Measurements from ENCODE around the gene NRTN. TPM values are rescaled to one million over a fixed set of nuclear protein-coding genes. Genes with fewer than 3 reads are reported as not detected.

Gene NRTN
- total and polyA plus RNA-seq, 2 donors (not counting 3 experiments of a cell fraction or from before 2014, with no cell fraction given), result 0.41 TPM; not detected in 1

DNA sequence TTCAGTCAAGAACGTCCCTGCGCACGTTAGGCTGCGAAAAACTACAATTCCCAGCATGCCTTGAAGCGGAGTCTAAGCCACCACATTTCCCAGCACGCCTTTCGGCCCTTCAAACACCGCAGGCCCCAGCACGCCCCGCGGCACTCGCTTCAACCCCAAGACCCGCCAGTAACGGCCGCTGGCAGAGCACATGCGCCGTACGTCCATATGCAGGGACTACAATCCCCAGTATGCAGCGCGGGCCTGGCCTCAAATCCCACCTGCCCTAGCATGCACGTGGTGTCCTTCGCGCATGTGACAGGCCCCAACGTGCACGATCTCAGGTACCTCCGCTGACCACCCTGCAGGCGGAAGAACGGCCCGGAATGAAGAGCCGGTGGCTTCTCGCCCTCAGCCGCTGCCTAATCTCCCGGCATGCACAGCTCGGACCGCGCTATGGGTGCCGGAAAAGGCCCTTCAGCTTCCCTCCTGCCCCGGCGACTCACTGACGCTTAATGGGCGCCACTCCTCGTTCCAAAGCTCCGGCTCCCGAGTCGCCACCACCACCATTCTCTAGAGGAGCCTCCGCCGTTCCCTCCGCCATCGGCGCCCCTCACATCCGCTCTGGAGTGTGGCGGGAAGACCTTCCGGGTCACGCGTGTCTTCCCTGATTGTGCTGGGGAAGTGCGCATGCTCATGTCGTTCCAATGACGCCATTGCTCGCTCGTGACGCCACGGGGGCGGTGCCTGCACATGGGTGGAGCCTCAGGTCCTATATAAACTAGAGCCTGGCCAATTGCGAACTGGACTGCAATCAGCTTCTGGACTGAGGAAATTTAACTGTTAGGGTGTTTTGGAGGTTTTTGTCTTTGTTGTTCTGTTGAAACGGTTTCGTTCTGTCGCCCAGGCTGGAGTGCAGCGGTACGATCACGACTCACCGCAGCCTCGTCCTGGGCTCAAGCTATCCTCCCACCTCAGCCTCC lies 14.0 kb upstream of the NRTN start, which contains the start of gene DUS3L:
TSS of gene DUS3L (minus strand) at position 605 of the 962 bp plus-strand sequence. CDS start at position 583, 22 bp downstream.
- CTCF ChIA-PET, result interaction anchor here (0.9 to 3.6 kb wide), 3 partner anchors 9 to 37 kb away, joined by 3 to 21 read pairs (median 3); no protein-coding TSS in a partner anchor
- TSS peak; percentile 91 for BruUV-seq (replicated peaks)
- Histone ChIP-seq H3K36me3 (ENCODE audit: control insufficient read depth in 2 of 2, extremely low read depth in 1 of 2, insufficient read depth in 2 of 2, low read length in 2 of 2) (peaks cover 8 to 26% of the 10 kb centered on the region in 2 experiments), H3K79me2 (ENCODE audit: control insufficient read depth, insufficient read depth, low read length) (peaks cover 8% of the 10 kb centered on the region), H3K9me3 (replicated peaks; ENCODE audit: control insufficient read depth, insufficient read depth, low read length) (no peaks in the 10 kb centered on the region), H3K9me1 (replicated peaks; ENCODE audit: control insufficient read depth, extremely low read depth, insufficient read depth, low read length) (no peaks in the 10 kb centered on the region), H3K4me2 (ENCODE audit: insufficient read depth, low read length) (peak within 1 kb of the TSS; percentile 77), H2AFZ (ENCODE audit: low read depth, low read length) (peak within 1 kb of the TSS; percentile 46), H3K4me3 (replicated peaks in 1 of 3; ENCODE audit: insufficient read depth in 1 of 3, low read depth in 1 of 3, low read length in 3 of 3) (peak within 1 kb of the TSS; percentile 17 to 75 (median 55)), H3K27ac (ENCODE audit: insufficient read depth, low read depth, low read length) (peak within 1 kb of the TSS; percentile 82), H3K9ac (replicated peaks; ENCODE audit: extremely low read depth, insufficient read depth, low read length) (peak within 1 kb of the TSS; percentile 81), H3K4me1 (ENCODE audit: control insufficient read depth, extremely low read depth, insufficient read depth, low read length) (peaks cover 5% of the 10 kb centered on the region), H3K27me3 (ENCODE audit: control insufficient read depth in 2 of 2, insufficient read depth in 2 of 2, low read length in 2 of 2) (no peaks in the 10 kb centered on the region), H4K20me1 (replicated peaks; ENCODE audit: control insufficient read depth, extremely low read depth, insufficient read depth, low read length) (no peaks in the 10 kb centered on the region)
- TF ChIP-seq, protein P1, sequence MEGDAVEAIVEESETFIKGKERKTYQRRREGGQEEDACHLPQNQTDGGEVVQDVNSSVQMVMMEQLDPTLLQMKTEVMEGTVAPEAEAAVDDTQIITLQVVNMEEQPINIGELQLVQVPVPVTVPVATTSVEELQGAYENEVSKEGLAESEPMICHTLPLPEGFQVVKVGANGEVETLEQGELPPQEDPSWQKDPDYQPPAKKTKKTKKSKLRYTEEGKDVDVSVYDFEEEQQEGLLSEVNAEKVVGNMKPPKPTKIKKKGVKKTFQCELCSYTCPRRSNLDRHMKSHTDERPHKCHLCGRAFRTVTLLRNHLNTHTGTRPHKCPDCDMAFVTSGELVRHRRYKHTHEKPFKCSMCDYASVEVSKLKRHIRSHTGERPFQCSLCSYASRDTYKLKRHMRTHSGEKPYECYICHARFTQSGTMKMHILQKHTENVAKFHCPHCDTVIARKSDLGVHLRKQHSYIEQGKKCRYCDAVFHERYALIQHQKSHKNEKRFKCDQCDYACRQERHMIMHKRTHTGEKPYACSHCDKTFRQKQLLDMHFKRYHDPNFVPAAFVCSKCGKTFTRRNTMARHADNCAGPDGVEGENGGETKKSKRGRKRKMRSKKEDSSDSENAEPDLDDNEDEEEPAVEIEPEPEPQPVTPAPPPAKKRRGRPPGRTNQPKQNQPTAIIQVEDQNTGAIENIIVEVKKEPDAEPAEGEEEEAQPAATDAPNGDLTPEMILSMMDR (IDR thresholded peaks at IDR 0.05; ENCODE audit: extremely low read depth in 1 of 2, insufficient read depth in 1 of 2, low read depth in 1 of 2, low read length in 2 of 2), result no peak
- no peak for TF ChIP-seq JUN (IDR thresholded peaks at IDR 0.05; ENCODE audit: borderline replicate concordance, insufficient read depth, insufficient read length, low read depth)
- peak; percentile 100 for TF ChIP-seq MYC (IDR thresholded peaks at IDR 0.05; ENCODE audit: low read depth, low read length)
- peak; percentile 68 for TF ChIP-seq POLR2A (IDR thresholded peaks at IDR 0.05; ENCODE audit: low read depth, low read length)
- no peak for TF ChIP-seq EZH2 (IDR thresholded peaks at IDR 0.05; ENCODE audit: borderline replicate concordance, low read depth, low read length, severe bottlenecking)
- TF ChIP-seq GATA2 (IDR thresholded peaks at IDR 0.05; ENCODE audit: insufficient read depth, insufficient read length, low read depth, low read length), result no peak
- TF ChIP-seq POLR2AphosphoS5 (IDR thresholded peaks at IDR 0.05; ENCODE audit: insufficient read depth, low read depth, low read length), result peak; percentile 60
- TF ChIP-seq, protein P2, sequence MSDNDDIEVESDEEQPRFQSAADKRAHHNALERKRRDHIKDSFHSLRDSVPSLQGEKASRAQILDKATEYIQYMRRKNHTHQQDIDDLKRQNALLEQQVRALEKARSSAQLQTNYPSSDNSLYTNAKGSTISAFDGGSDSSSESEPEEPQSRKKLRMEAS (IDR thresholded peaks at IDR 0.05; ENCODE audit: insufficient read depth, insufficient read length), result peak; percentile 99
- TF ChIP-seq FOS (IDR thresholded peaks at IDR 0.05; ENCODE audit: borderline replicate concordance, insufficient read depth, low read length), result no peak
- FAIRE-seq, result peak; percentile 99
- dilution Hi-C loops (cut with MboI; ENCODE audit: extremely low pct_ligation_motif_present, low sequenced_read_pairs), result no loop called here
- POLR2A ChIA-PET, result interaction anchor here (0.8 kb wide), 1 partner anchor 71 kb away, joined by 3 read pairs; the partner anchor contains the start of genes CATSPERD and LONP1
- intact Hi-C loops (cut with micrococcal nuclease), result loop anchor here (1.0 kb wide), 2 partner anchors 71 to 113 kb away; partner anchors contain the start of genes CATSPERD, LONP1 and VMAC
- DNase-seq (ENCODE audit: low read depth, low spot score), result peak; percentile 99

Measured in endothelial cell of umbilical vein (primary cell).